BE2C (cell line): ENCODE measurements around the gene AK4.

Source experiments
- DNase-seq: peaks from one replicate; pipeline ENCODE4 v3.0.0-alpha.2; 2020
- H3K27me3 ChIP-seq: fragments of 250-450 bp; sonication (Bioruptor Pico); 2 replicates; pipeline ENCODE4 v1.5.1; 2020; ENCODE audit warnings: mild to moderate bottlenecking
- H3K36me3 ChIP-seq: fragments of 250-450 bp; sonication (Bioruptor Pico); 2 replicates; pipeline ENCODE4 v1.5.1; 2020; ENCODE audit warnings: mild to moderate bottlenecking
- H3K4me1 ChIP-seq: fragments of 250-450 bp; sonication (Bioruptor Pico); 2 replicates; pipeline ENCODE4 v1.5.1; 2020
- H3K4me3 ChIP-seq: 2 replicates; pipeline ENCODE4 v1.5.1; 2011; ENCODE audit warnings: low read depth, low read length
- H3K9me3 ChIP-seq: fragments of 250-450 bp; sonication (Bioruptor Pico); 2 replicates; pipeline ENCODE4 v1.5.1; 2020
- CTCF ChIP-seq: IDR thresholded peaks from 2 replicates; pipeline ENCODE4 v1.5.1; 2012; ENCODE audit warnings: mild to moderate bottlenecking, low read depth, low read length

The AK4 gene

DNA sequence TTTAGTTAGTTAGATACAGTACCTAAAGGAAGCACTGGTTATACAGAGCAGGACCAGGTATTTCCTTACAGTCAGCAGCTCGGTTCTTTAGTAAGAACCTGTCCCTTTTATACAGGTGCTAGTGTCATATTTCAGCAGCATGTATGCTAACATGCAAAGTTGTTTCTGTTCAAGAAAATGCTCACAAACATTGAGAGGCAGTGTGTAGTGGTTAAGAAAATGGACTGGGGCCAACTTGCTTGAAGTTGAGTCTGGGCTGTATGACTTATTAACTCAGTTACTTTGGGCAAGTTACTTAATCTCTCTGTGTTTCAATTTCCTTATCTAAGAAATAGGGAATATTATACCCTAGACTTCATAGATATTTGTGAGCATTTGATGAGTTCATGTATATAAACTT, 31.1 kb downstream of the AK4 start:
- no peak for DNase-seq
- H3K9me3 ChIP-seq: no peaks in the 10 kb centered on the region

GRCh38 chr1:65180977-65181376, 33.0 kb downstream of the AK4 start:
- DNase-seq: no peak
- H3K27me3 ChIP-seq: no peaks in the 10 kb centered on the region
- no peaks in the 10 kb centered on the region for H3K9me3 ChIP-seq
- H3K36me3 ChIP-seq: no peaks in the 10 kb centered on the region
- TF ChIP-seq CTCF: no peak
- H3K4me1 ChIP-seq: no peaks in the 10 kb centered on the region
- H3K4me3 ChIP-seq: no peak overlapping the region

More for the DNA sequence above, 31.1 kb downstream of the AK4 start:
- no peaks in the 10 kb centered on the region for H3K36me3 ChIP-seq
- TF ChIP-seq CTCF: no peak
- H3K4me3 ChIP-seq: no peak overlapping the region
- no peaks in the 10 kb centered on the region for H3K4me1 ChIP-seq
- no peaks in the 10 kb centered on the region for H3K27me3 ChIP-seq

DNA sequence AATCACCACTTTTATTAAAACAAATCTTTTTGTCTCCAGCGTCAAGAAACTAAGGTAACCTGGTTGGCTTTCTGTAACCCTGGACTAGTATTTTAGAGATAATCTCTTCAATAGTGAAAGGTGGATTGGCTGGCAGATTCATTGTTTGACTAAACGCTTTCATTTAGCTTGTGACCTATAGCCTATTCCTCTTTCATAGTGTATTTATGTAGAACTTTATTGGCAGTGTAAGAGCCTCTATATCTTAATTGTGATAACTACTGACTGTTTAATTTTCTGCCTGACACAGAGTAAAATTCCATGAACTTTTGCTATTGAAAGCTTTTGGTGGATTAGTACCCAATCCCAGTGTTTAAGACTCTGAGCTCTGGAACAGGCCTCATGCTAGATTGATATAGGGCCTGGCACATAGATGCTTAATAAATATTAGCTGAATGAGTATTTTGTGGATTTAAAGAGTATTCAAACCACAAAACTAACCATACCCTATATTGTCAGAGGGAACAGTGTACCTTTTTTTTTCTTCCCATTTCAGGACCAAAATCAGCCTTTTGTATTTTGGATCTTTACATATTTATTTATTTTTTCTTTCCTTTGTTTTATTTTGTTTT, 34.8 kb downstream of the AK4 start:
- H3K4me3 ChIP-seq: no peak overlapping the region
- no peaks in the 10 kb centered on the region for H3K27me3 ChIP-seq
- no peak for TF ChIP-seq CTCF
- no peaks in the 10 kb centered on the region for H3K9me3 ChIP-seq
- DNase-seq: no peak
- no peaks in the 10 kb centered on the region for H3K36me3 ChIP-seq
- H3K4me1 ChIP-seq: no peaks in the 10 kb centered on the region

DNA sequence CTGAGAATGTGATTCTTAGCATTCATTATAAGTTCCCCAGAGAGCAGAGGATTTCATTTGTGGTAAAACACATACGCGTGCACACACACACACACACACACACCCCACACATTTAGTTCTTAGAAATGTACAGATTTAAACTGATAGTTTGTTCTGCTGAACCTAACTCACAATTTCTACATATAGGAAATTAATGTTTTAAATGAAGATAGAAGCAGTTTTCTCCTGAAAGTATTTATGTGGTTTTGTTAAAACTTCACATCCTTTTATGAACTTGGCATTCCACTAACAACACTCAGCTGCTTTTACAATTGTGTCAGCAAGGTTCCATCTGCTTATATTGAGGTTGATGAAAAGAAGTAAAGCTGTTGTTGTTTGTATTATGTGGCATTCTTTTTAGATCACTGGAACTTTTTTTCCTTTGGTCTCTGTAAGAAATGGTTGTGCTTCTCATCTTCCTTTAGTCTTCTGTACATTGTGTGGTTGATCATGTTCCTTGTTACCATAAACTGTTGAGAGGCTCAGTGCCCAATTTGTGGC, 41.6 kb downstream of the AK4 start:
- no peak for TF ChIP-seq CTCF
- H3K9me3 ChIP-seq: no peaks in the 10 kb centered on the region
- no peaks in the 10 kb centered on the region for H3K27me3 ChIP-seq
- H3K36me3 ChIP-seq: no peaks in the 10 kb centered on the region
- no peak for DNase-seq
- no peaks in the 10 kb centered on the region for H3K4me1 ChIP-seq
- no peak overlapping the region for H3K4me3 ChIP-seq

GRCh38 chr1:65190229-65190628, 42.2 kb downstream of the AK4 start:
- Histone ChIP-seq H3K27me3 (no peaks in the 10 kb centered on the region), H3K36me3 (no peaks in the 10 kb centered on the region), H3K9me3 (no peaks in the 10 kb centered on the region), H3K4me3 (no peak overlapping the region), H3K4me1 (no peaks in the 10 kb centered on the region)
- DNase-seq: no peak
- TF ChIP-seq CTCF: no peak

- no peaks in the 10 kb centered on the region for H3K4me1 ChIP-seq
- H3K36me3 ChIP-seq: no peaks in the 10 kb centered on the region
- TF ChIP-seq CTCF: no peak
- no peak overlapping the region for H3K4me3 ChIP-seq
- DNase-seq: no peak
- no peaks in the 10 kb centered on the region for H3K27me3 ChIP-seq
- H3K9me3 ChIP-seq: no peaks in the 10 kb centered on the region
Measured at GRCh38 chr1:65193129-65193695, 45.2 kb downstream of the AK4 start.
